ENCODE data around the gene PDC.

GRCh38 chr1:186424539-186424938 lies 36.4 kb downstream of the PDC start:
- TF ChIP-seq CTCF (IDR thresholded peaks at IDR 0.05) (no peak), POLR2A (IDR thresholded peaks at IDR 0.05) (no peak), POLR2AphosphoS5 (IDR thresholded peaks at IDR 0.05) (no peak)

Measured in prostate gland (tissue), 2 donors.